ENCODE results near the gene CRYGA.

The CRYGA gene

GRCh38 chr2:208153156-208153555, 10.2 kb downstream of the CRYGA start:
- ChIA-PET CTCF (no interaction called here), POLR2A (no interaction called here)
- no peak for DNase-seq (ENCODE audit: extremely low spot score)
- TF ChIP-seq SUZ12 (IDR thresholded peaks at IDR 0.05) (no peak), NFRKB (IDR thresholded peaks at IDR 0.05) (no peak), HDGF (IDR thresholded peaks at IDR 0.05; ENCODE audit: borderline replicate concordance) (no peak), ZNF384 (IDR thresholded peaks at IDR 0.05) (no peak), FOXK2 (IDR thresholded peaks at IDR 0.05) (no peak), FOXA1 (IDR thresholded peaks at IDR 0.05) (no peak), L3MBTL2 (conservative IDR thresholded peaks at IDR 0.05) (no peak), FOXM1 (IDR thresholded peaks at IDR 0.05; ENCODE audit: borderline replicate concordance) (no peak), LEF1 (IDR thresholded peaks at IDR 0.05; ENCODE audit: borderline replicate concordance) (no peak)

- ChIA-PET CTCF (no interaction called here), POLR2A (no interaction called here)
- no peak for TF ChIP-seq L3MBTL2 (conservative IDR thresholded peaks at IDR 0.05)
- TF ChIP-seq TARDBP (IDR thresholded peaks at IDR 0.05) = no peak
- no peak for TF ChIP-seq FOXM1 (IDR thresholded peaks at IDR 0.05; ENCODE audit: borderline replicate concordance)
- no peak for TF ChIP-seq SUZ12 (IDR thresholded peaks at IDR 0.05)
- no peak for TF ChIP-seq ARNT (IDR thresholded peaks at IDR 0.05)
- no peak for TF ChIP-seq FOXK2 (IDR thresholded peaks at IDR 0.05)
- no peak for TF ChIP-seq NFRKB (IDR thresholded peaks at IDR 0.05)
- TF ChIP-seq SP1 (IDR thresholded peaks at IDR 0.05) = no peak
- TF ChIP-seq PKNOX1 (IDR thresholded peaks at IDR 0.05) = no peak
- TF ChIP-seq ZNF384 (IDR thresholded peaks at IDR 0.05) = no peak
- TF ChIP-seq FOXA1 (IDR thresholded peaks at IDR 0.05) = no peak
- no peak for DNase-seq (ENCODE audit: extremely low spot score)
Measured at GRCh38 chr2:208150956-208151355, 12.4 kb downstream of the CRYGA start.

- POLR2A ChIA-PET = no interaction called here
- no peak for DNase-seq (ENCODE audit: extremely low spot score)
- TF ChIP-seq SP1 (IDR thresholded peaks at IDR 0.05) = no peak
- TF ChIP-seq ARNT (IDR thresholded peaks at IDR 0.05) = no peak
- no peak for TF ChIP-seq FOXK2 (IDR thresholded peaks at IDR 0.05)
- TF ChIP-seq FOXM1 (IDR thresholded peaks at IDR 0.05; ENCODE audit: borderline replicate concordance) = no peak
- TF ChIP-seq ELF4 (IDR thresholded peaks at IDR 0.05) = no peak
- no peak for TF ChIP-seq CTBP1 (IDR thresholded peaks at IDR 0.05; ENCODE audit: borderline replicate concordance)
- TF ChIP-seq BHLHE40 (IDR thresholded peaks at IDR 0.05; ENCODE audit: borderline replicate concordance) = no peak
- no peak for TF ChIP-seq L3MBTL2 (conservative IDR thresholded peaks at IDR 0.05)
- no peak for TF ChIP-seq SUZ12 (IDR thresholded peaks at IDR 0.05)
- no peak for TF ChIP-seq HDGF (IDR thresholded peaks at IDR 0.05; ENCODE audit: borderline replicate concordance)
- TF ChIP-seq LEF1 (IDR thresholded peaks at IDR 0.05; ENCODE audit: borderline replicate concordance) = no peak
- no peak for TF ChIP-seq PKNOX1 (IDR thresholded peaks at IDR 0.05)
- TF ChIP-seq FOXA1 (IDR thresholded peaks at IDR 0.05) = no peak
- no peak for TF ChIP-seq ZNF384 (IDR thresholded peaks at IDR 0.05)
- TF ChIP-seq TARDBP (IDR thresholded peaks at IDR 0.05) = no peak
- no peak for TF ChIP-seq NFRKB (IDR thresholded peaks at IDR 0.05)
- CTCF ChIA-PET = no interaction called here
Measured at GRCh38 chr2:208150094-208150493, 13.3 kb downstream of the CRYGA start.

GRCh38 chr2:208148803-208149202, 14.6 kb downstream of the CRYGA start:
- TF ChIP-seq LEF1 (IDR thresholded peaks at IDR 0.05; ENCODE audit: borderline replicate concordance) (no peak), ELF4 (IDR thresholded peaks at IDR 0.05) (no peak), TARDBP (IDR thresholded peaks at IDR 0.05) (no peak), ZNF384 (IDR thresholded peaks at IDR 0.05) (no peak), PKNOX1 (IDR thresholded peaks at IDR 0.05) (no peak), CTBP1 (IDR thresholded peaks at IDR 0.05; ENCODE audit: borderline replicate concordance) (no peak), ARNT (IDR thresholded peaks at IDR 0.05) (no peak), L3MBTL2 (conservative IDR thresholded peaks at IDR 0.05) (no peak), FOXA1 (IDR thresholded peaks at IDR 0.05) (no peak), SUZ12 (IDR thresholded peaks at IDR 0.05) (no peak), BHLHE40 (IDR thresholded peaks at IDR 0.05; ENCODE audit: borderline replicate concordance) (no peak)
- no peak for DNase-seq (ENCODE audit: extremely low spot score)
- CTCF ChIA-PET = no interaction called here
- POLR2A ChIA-PET = no interaction called here

- POLR2A ChIA-PET = no interaction called here
- TF ChIP-seq NFRKB (IDR thresholded peaks at IDR 0.05) (no peak), SP1 (IDR thresholded peaks at IDR 0.05) (no peak), FOXK2 (IDR thresholded peaks at IDR 0.05) (no peak), TARDBP (IDR thresholded peaks at IDR 0.05) (no peak), ZNF384 (IDR thresholded peaks at IDR 0.05) (no peak), PKNOX1 (IDR thresholded peaks at IDR 0.05) (no peak), BHLHE40 (IDR thresholded peaks at IDR 0.05; ENCODE audit: borderline replicate concordance) (no peak), FOXA1 (IDR thresholded peaks at IDR 0.05) (no peak), ELF4 (IDR thresholded peaks at IDR 0.05) (no peak), HDGF (IDR thresholded peaks at IDR 0.05; ENCODE audit: borderline replicate concordance) (no peak), LEF1 (IDR thresholded peaks at IDR 0.05; ENCODE audit: borderline replicate concordance) (no peak)
- no peak for DNase-seq (ENCODE audit: extremely low spot score)
- CTCF ChIA-PET = interaction anchor here (0.6 to 1.4 kb wide), 4 partner anchors 27 to 46 kb away, joined by 3 to 8 read pairs (median 4); no protein-coding TSS in a partner anchor
Measured at GRCh38 chr2:208147759-208148158, 15.6 kb downstream of the CRYGA start.

- DNase-seq (ENCODE audit: extremely low spot score) = no peak
- ChIA-PET POLR2A (no interaction called here), CTCF (interaction anchor here (0.7 to 1.4 kb wide), 3 partner anchors 37 to 107 kb away, joined by 4 to 8 read pairs (median 6); no protein-coding TSS in a partner anchor)
- TF ChIP-seq PKNOX1 (IDR thresholded peaks at IDR 0.05) = no peak
Measured at GRCh38 chr2:208147008-208147407, 16.4 kb downstream of the CRYGA start.

Measured in HEK293T (cell line).